NCI-H1105 (cell line): ENCODE results near the gene CHST13.

Experiments
- DNase-seq: peaks from one replicate; lab custom pipeline; 2025; lab: John Stamatoyannopoulos, UW

CHST13 gene, protein sequence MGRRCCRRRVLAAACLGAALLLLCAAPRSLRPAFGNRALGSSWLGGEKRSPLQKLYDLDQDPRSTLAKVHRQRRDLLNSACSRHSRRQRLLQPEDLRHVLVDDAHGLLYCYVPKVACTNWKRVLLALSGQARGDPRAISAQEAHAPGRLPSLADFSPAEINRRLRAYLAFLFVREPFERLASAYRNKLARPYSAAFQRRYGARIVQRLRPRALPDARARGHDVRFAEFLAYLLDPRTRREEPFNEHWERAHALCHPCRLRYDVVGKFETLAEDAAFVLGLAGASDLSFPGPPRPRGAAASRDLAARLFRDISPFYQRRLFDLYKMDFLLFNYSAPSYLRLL

GRCh38 chr3:126523745-126524428, at the start of gene CHST13:
Gene CHST13 (plus strand): TSS chr3:126524155. CDS start chr3:126524333, 178 bp downstream.
- peak; percentile 58 for DNase-seq

- peak; percentile 22 for DNase-seq
These were observed 49.2 kb upstream of the CHST13 start for GRCh38 chr3:126474498-126475412.

GRCh38 chr3:126475413-126476114, 48.4 kb upstream of the CHST13 start, which contains the start of gene ZXDC:
Gene ZXDC (minus strand): TSS chr3:126475891. CDS start chr3:126475865, 26 bp downstream.
- DNase-seq: peak; percentile 93

- DNase-seq: peak; percentile 84
These were observed 47.5 kb upstream of the CHST13 start for GRCh38 chr3:126476166-126477060.

- DNase-seq: no peak
These were observed 46.9 kb upstream of the CHST13 start for GRCh38 chr3:126477061-126477380.

DNA sequence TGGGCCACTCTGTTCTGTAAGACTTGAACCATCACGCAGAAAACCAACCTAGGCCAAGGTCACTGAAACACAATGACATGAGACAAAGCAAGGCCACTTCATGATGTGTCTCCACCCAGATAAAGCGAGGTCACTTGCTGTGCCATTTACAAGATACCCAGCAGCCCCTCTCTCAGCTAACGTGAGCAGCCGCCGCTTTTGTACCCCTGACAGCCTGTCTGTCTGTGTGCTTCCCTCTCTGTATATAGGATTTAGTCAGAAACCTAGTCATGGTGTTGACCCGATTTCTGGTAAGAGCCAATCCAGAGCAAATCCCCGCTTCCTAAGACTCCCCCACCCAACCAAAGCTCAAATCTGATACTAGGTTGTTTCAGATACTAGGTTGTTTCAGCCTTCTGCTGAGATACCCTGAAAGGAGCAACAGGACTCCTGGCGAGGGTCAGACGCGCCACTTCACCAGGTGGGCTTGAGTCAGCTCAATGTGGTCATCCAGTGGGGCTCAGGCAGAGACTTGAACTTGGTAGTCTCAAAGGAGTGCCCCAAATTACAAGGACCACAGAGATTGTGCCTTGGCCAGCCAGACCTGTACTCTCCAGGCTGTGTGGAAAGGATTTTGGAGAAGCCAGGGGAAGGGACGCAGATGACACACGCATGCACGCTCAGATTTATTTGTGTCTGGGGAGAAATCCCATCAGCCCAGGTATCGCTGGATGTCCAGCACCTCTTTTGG, 45.2 kb upstream of the CHST13 start:
- DNase-seq: no peak

DNA sequence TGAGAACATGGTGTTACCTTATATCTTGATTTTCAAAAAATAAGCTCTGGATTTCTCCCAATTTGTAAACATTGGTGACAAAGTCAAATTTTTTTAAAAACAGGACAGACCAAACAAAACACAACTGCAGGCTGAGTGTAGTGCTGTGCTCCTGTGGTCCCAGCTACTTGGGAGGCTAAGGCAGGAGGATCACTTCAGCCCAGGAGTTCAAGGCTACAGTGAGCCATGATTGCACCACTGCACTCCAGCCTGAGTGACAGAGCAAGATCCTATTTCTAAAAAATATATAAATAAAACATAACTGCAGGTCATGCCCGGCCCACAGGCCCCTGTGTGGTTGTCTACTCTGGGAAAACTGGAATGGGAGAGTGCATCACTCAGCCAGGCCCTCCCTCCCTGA, 44.3 kb upstream of the CHST13 start:
- DNase-seq: no peak

- DNase-seq: no peak
These were observed 43.7 kb upstream of the CHST13 start for GRCh38 chr3:126480206-126480605.

DNA sequence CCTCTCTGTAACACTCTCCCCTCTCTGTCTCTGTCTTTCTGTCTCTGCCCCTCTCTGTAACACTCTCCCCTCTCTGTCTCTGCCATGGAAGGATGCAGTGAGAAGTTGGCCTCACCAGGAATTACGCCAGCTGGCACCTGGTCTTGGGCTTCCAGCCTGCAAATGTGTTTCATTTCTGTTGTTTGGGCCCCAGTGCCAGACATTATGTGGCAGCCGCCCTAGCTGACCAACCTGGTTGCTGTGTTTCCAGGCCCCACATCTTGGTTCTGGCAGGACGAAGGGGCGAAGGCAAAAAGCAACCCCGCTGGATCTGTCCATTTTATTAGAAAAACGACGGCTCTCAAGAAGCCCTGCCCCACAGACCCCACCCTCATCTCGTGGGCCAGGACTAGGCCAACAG, 43.1 kb upstream of the CHST13 start:
- no peak for DNase-seq

GRCh38 chr3:126481808-126482502, 42.0 kb upstream of the CHST13 start:
- no peak for DNase-seq

GRCh38 chr3:126482503-126483255, 41.3 kb upstream of the CHST13 start:
- no peak for DNase-seq

DNA sequence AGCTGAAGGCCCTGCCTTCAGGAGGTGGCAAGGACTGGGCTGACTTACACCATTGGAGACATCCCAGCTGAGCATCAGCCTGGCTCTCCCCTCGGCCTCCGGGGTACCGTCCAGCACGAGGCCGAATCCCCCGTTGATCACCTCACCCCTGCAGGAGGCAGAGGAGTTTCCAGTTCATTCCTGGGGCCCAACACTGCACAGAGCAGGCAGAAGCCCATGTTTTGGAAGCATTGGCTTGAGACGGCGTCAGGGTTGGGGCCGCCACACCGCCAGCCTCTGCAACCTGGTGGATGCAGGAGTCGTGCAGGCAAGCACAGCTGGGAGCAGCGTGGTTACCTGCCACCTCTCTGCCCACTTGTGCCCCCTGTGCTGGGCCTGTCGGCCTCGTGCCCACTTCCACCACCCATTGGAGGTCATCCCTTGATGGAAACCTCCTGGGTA, 40.6 kb upstream of the CHST13 start:
- DNase-seq: no peak

DNA sequence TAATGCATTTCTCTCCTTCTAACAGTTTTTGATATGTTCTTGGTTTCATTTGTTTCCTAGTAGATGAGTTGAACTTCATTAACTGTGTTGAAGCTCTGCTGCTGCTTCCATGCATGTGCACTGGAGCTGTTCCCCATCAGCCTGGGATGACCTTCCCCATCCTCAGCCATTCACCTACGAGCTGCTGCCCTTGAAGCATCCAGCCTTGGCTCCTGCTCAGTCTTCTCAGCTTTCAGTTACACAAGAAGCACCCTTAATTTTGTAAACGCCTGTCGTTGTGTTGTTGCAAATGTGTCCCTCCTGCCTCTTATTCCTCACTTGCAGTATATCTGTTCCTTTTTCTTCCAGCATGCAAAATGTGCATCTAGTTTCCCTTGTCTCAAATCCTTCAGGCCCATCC, 39.8 kb upstream of the CHST13 start:
- no peak for DNase-seq

- DNase-seq: no peak
These were observed 39.3 kb upstream of the CHST13 start for GRCh38 chr3:126484662-126485061.

GRCh38 chr3:126485176-126485897, 38.6 kb upstream of the CHST13 start:
- no peak for DNase-seq

GRCh38 chr3:126485956-126486355, 38.0 kb upstream of the CHST13 start:
- no peak for DNase-seq

DNA sequence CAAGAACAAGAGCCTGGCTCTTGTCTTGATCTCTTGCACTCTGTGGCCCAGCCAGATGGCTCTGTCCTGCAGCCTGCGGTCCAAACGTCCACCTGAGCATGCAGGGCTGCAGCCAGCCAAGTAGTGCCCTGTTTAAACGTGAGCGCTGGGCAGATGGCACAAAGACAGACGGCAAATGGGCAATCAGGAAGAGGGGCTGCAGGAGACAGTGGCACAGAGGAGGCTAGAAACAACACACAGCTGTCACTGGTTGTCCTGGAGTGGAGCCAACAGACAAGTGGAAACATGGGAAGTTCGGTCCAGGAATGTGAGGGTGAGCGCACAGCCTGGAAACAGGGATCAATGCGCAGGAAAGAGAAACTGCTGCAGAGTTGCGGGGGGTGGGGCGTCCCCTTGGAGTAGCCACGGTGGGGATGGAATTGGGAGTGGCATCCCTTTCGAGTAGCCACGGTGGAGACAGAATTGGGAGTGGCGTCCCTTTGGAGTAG, 37.6 kb upstream of the CHST13 start:
- DNase-seq: no peak
